ENCODE measurements around the gene INAVA.

INAVA gene

DNA sequence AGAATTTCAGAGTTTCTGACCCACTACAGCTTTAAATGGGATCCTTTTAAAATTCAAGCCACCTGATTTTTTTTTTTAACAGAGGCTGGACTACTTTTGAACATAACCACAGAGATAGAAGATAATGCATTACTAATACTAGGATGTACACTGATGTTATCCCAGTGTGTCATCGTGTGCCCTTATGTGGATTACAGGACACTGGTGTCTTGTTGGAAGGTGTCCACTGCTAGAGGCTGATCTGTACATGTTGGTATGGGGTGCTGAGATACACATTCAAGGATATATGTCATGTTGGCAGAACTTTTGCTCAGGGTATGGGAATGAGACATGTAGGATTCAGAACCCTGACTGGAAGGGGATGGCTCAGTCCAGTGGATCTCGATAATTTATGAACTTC, 56.3 kb downstream of the INAVA start:
- Histone ChIP-seq H3K4me3 (ENCODE audit: low read length) (no peak overlapping the region), H4K20me1 (ENCODE audit: control insufficient read depth, insufficient read depth, low read depth, low read length) (no peaks in the 10 kb centered on the region), H3K79me2 (ENCODE audit: control insufficient read depth, low read length) (no peaks in the 10 kb centered on the region), H3K27me3 (ENCODE audit: control insufficient read depth, low read length) (peaks cover 3% of the 10 kb centered on the region), H3K27ac (ENCODE audit: low read depth, low read length) (no peak overlapping the region), H3K36me3 (ENCODE audit: control insufficient read depth, low read length) (no peaks in the 10 kb centered on the region), H3K9me2 (replicated peaks; ENCODE audit: control insufficient read depth, low read length) (no peaks in the 10 kb centered on the region), H3F3A (ENCODE audit: control insufficient read depth, insufficient read depth) (no peaks in the 10 kb centered on the region), H3K9me3 (ENCODE audit: control insufficient read depth, insufficient read depth, low read length) (0 out of 2 replicates have a peak, but pooled peaks cover 4% of the 10 kb centered on the region), H3K4me1 (ENCODE audit: control insufficient read depth, low read length) (no peaks in the 10 kb centered on the region), H3K4me2 (ENCODE audit: low read length) (no peak overlapping the region)
- no peak for TF ChIP-seq EZH2phosphoT487 (IDR thresholded peaks at IDR 0.05; ENCODE audit: borderline replicate concordance, low read length)
- TF ChIP-seq, protein P1, sequence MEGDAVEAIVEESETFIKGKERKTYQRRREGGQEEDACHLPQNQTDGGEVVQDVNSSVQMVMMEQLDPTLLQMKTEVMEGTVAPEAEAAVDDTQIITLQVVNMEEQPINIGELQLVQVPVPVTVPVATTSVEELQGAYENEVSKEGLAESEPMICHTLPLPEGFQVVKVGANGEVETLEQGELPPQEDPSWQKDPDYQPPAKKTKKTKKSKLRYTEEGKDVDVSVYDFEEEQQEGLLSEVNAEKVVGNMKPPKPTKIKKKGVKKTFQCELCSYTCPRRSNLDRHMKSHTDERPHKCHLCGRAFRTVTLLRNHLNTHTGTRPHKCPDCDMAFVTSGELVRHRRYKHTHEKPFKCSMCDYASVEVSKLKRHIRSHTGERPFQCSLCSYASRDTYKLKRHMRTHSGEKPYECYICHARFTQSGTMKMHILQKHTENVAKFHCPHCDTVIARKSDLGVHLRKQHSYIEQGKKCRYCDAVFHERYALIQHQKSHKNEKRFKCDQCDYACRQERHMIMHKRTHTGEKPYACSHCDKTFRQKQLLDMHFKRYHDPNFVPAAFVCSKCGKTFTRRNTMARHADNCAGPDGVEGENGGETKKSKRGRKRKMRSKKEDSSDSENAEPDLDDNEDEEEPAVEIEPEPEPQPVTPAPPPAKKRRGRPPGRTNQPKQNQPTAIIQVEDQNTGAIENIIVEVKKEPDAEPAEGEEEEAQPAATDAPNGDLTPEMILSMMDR (IDR thresholded peaks at IDR 0.05; ENCODE audit: low read depth, low read length, poor library complexity, severe bottlenecking) = no peak

DNA sequence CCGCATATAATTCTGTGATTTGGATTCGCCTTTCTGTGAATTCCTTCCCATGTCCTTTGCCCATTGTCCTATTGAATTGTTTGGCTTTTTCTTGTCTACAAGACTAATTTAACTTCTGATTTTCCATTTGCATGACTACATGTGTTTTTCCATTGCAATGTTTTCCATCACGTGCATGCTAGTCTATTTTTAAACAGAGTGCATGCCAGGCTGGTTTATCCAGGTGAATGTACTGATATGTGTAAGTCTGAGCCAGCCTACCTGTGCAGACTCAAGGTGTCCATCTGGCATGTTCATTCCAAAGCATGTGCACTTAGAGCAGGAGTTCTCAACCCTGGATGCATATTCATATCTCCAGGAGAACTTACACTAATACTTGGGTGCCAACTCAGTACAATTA, 59.7 kb downstream of the INAVA start:
- TF ChIP-seq, protein P1 (IDR thresholded peaks at IDR 0.05; ENCODE audit: low read depth, low read length, poor library complexity, severe bottlenecking) = no peak
- no peak for TF ChIP-seq EZH2phosphoT487 (IDR thresholded peaks at IDR 0.05; ENCODE audit: borderline replicate concordance, low read length)
- no peaks in the 10 kb centered on the region for H4K20me1 ChIP-seq (ENCODE audit: control insufficient read depth, insufficient read depth, low read depth, low read length)
- H3K9me3 ChIP-seq (ENCODE audit: control insufficient read depth, insufficient read depth, low read length) = no peaks in the 10 kb centered on the region
- H3K36me3 ChIP-seq (ENCODE audit: control insufficient read depth, low read length) = no peaks in the 10 kb centered on the region
- H3F3A ChIP-seq (ENCODE audit: control insufficient read depth, insufficient read depth) = no peaks in the 10 kb centered on the region
- no peaks in the 10 kb centered on the region for H3K4me1 ChIP-seq (ENCODE audit: control insufficient read depth, low read length)
- H3K9me2 ChIP-seq (replicated peaks; ENCODE audit: control insufficient read depth, low read length) = no peaks in the 10 kb centered on the region
- H3K4me3 ChIP-seq (ENCODE audit: low read length) = no peak overlapping the region
- H3K27me3 ChIP-seq (ENCODE audit: control insufficient read depth, low read length) = no peaks in the 10 kb centered on the region
- no peak overlapping the region for H3K27ac ChIP-seq (ENCODE audit: low read depth, low read length)
- no peaks in the 10 kb centered on the region for H3K79me2 ChIP-seq (ENCODE audit: control insufficient read depth, low read length)
- no peak overlapping the region for H3K4me2 ChIP-seq (ENCODE audit: low read length)

DNA sequence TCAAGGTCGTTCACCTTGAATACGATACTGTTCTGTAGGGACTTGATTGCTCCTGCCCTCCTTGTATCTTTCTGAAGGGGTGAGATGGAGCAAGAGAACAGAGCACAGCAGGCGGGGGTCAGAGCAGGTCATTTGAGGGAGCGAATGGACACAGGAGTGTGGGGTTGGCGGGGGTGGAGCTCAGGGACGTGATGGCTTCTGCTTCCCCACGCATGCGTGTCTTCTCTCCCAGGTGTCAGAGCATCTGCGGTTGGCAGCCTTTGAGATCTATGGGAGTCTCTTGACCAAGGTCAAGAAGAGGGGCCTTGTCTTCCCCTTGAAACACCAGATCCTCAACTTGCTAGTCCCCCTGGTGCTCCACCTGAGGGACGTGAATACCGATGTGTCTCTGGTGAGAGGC, 63.9 kb downstream of the INAVA start:
- Histone ChIP-seq H3K4me3 (ENCODE audit: low read length) (no peak overlapping the region), H3K4me2 (ENCODE audit: low read length) (no peak overlapping the region), H3K9me2 (replicated peaks; ENCODE audit: control insufficient read depth, low read length) (no peaks in the 10 kb centered on the region), H3K36me3 (ENCODE audit: control insufficient read depth, low read length) (no peaks in the 10 kb centered on the region), H3F3A (ENCODE audit: control insufficient read depth, insufficient read depth) (no peaks in the 10 kb centered on the region), H3K27ac (ENCODE audit: low read depth, low read length) (no peak overlapping the region), H3K27me3 (ENCODE audit: control insufficient read depth, low read length) (no peaks in the 10 kb centered on the region), H3K79me2 (ENCODE audit: control insufficient read depth, low read length) (no peaks in the 10 kb centered on the region), H3K9me3 (ENCODE audit: control insufficient read depth, insufficient read depth, low read length) (no peaks in the 10 kb centered on the region), H3K4me1 (ENCODE audit: control insufficient read depth, low read length) (peaks cover 15% of the 10 kb centered on the region), H4K20me1 (ENCODE audit: control insufficient read depth, insufficient read depth, low read depth, low read length) (no peaks in the 10 kb centered on the region)
- TF ChIP-seq EZH2phosphoT487 (IDR thresholded peaks at IDR 0.05; ENCODE audit: borderline replicate concordance, low read length) = no peak
- TF ChIP-seq, protein P1 (IDR thresholded peaks at IDR 0.05; ENCODE audit: low read depth, low read length, poor library complexity, severe bottlenecking) = no peak

All from DOHH2 (cell line).